GM19463 (cell line): ENCODE data around the gene SLC66A2.
"Not testable (repeated sequence)": the region's sequence is repeated elsewhere in the genome, so short reads cannot be mapped to it uniquely, and the experiment has no call there.

Experiments used
- ATAC-seq: cut with Tn5 transposase; IDR thresholded peaks from one replicate; pipeline ENCODE4 v1.9.1; 2021; ENCODE audit warnings: mild to moderate bottlenecking, moderate library complexity; ENCODE audit not compliant: unreplicated experiment

SLC66A2 gene

DNA sequence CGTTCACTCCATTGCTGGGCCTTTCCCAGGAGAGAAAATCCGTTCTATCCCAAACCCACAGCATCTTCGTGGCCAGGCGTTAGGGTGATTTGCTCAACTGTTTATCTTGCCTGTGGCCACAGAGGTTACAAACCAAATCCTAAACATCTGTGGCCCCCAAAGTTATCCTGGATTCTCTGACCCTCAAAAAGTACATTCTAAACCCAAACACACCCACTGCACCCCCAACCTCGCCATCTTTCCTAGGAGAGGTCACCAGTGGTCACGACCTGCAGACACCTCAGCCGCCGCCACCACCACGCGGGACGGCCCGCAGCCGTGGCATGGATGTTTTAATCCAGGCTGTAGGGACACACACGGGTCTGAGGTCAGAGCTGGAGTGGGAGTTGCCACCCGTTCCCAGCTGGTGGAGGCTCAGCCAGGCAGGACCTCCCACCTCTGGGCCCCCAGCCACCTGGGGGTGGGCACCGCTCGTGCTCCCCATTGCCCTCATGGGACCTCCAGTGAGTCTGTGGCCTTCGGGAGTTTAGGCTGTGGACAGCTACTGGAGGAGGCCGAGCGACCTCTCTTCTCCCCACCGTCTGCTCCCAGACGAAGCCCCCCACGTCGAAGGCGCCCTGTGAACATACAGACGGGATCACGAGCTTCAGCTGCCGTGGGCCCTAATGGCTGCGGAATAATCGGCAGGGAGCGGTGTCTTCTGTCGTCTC lies 81.7 kb downstream of the SLC66A2 start:
- ATAC-seq: no peak

DNA sequence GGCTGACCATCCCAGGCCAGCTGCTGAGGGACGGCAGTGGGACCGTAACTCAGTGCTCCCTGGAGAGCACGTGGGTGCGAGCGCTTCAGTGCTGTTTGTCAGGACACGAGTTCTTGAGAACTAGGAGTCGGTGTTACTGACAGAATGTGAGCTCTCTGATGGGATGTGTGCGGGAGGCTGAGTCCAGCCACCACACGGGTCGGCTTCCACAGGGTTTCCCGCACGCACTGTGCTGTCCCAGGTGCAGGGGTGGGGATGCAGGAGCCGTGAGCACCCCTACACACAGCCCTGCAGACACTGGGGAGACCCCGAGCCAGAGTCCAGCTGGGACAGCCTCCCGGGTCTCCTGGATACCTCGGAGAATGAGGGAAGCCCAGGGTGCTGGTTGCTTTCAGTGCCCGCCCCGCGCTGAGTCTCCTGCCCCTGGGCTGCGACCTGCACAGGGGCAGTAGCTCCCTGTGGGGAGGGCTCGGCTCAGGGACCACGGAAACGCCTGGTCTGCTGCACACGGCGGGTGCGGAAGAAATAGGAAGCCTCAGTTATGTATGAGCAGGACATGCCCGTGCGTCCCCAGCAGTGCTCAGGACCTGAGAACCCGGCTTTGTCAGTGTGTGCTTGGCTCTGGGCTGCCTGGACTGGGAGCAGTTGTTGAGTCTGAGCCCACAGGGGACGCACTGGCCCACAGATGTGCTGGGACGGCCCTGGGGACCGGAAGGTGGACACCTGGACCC lies 82.5 kb downstream of the SLC66A2 start:
- ATAC-seq: no peak

DNA sequence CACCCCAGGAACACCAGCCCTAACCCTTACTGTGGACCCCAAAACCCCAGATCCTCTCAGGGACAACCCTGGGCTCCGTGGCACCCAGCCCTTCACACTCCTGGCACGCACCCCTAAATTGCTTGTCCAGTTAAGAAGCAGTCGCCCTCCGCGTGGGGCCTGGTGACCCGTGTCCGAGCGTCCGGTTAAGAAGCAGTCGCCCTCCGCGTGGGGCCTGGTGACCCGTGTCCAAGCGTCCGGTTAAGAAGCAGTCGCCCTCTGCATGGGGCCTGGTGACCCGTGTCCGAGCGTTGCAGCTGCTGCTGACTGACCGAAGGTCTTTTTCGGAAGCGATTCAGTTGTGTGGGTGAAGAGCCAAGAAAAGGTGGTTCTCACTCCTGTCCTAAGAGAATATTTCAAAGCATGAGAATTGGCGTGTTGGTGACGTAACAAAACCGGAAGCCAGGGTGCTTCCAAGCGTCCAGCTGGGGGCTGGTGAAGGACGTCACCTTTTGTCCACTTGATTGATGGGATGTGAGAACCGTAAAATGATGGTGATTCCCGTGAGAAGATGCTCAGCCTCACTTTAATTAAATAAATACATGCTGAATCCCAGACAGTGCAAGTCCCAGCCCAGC lies 83.2 kb downstream of the SLC66A2 start:
- ATAC-seq: no peak

DNA sequence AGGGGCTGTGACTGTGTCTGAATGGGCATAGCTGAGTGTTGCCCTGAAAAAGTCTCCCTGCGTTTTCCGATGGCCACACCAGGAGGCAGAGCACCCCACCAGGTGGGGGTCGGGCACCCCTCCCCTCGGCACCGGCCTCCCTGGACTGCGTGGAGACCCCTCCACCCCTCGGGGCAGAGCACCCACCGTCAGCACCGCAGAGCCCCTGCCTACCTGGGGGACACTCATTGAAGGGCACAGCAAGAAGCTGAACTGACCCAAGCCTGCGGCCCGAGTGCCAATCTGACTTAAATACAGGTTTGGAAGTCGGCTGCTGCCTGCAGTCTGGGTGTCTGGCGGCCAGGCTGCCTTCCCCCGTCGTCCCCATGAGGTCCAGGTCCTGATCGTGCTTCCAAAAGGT lies 83.8 kb downstream of the SLC66A2 start:
- no peak for ATAC-seq

DNA sequence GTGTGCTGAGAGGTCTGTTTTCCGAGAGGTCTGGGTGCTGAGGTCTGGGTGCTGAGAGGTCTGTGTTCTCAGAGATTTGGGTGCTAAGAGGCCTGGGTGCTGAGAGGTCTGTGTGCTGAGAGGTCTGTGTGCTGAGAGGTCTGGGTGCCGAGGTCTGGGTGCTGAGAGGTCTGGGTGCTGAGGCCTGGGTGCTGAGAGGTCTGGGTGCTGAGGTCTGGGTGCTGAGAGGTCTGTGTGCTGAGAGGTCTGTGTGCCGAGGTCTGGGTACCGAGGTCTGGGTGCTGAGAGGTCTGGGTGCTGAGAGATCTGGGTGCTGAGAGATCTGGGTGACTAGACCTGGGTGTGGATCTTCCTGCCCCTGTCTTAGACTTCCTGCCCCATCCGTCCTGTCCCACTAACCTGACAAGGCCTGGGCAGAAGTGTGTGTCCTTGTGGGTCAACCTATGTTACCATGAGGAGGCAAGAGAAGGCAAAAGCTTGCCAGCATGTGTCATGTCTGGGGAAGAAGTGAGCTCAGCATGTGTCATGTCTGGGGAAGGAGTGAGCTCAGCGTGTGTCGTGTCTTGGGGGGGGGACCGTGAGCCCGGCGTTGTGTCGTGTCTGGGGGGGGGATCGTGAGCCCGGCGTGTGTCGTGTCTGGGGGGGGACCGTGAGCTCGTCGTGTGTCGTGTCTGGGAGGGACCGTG lies 84.4 kb downstream of the SLC66A2 start:
- ATAC-seq: no peak

DNA sequence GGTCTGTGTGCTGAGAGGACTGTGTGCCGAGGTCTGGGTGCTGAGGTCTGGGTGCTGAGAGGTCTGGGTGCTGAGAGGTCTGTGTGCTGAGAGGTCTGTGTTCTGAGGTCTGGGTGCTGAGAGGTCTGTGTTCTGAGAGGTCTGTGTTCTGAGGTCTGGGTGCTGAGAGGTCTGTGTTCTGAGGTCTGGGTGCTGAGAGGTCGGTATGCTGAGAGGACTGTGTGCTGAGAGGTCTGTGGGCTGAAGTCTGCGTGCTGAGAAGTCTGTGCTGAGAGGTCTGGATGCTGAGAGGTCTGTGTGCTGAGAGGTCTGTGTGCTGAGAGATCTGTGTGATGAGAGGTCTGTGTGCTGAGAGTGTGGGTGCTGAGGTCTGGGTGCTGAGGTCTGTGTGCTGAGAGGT lies 85.5 kb downstream of the SLC66A2 start:
- not testable (repeated sequence) for ATAC-seq

DNA sequence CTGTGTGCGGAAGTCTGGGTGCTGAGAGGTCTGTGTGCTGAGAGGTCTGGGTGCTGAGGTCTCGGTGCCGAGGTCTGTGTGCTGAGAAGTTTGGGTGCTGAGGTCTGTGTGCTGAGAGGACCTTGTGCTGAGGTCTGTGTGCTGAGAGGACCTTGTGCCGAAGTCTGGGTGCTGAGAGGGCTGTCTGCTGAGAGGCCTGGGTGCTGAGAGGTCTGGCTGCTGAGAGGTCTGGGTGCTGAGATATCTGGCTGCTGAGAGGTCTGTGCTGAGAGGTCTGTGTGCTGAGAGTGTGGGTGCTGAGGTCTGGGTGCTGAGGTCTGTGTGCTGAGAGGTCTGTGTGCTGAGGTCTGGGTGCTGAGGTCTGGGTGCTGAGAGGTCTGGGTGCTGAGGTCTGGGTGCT lies 86.5 kb downstream of the SLC66A2 start:
- ATAC-seq: not testable (repeated sequence)

DNA sequence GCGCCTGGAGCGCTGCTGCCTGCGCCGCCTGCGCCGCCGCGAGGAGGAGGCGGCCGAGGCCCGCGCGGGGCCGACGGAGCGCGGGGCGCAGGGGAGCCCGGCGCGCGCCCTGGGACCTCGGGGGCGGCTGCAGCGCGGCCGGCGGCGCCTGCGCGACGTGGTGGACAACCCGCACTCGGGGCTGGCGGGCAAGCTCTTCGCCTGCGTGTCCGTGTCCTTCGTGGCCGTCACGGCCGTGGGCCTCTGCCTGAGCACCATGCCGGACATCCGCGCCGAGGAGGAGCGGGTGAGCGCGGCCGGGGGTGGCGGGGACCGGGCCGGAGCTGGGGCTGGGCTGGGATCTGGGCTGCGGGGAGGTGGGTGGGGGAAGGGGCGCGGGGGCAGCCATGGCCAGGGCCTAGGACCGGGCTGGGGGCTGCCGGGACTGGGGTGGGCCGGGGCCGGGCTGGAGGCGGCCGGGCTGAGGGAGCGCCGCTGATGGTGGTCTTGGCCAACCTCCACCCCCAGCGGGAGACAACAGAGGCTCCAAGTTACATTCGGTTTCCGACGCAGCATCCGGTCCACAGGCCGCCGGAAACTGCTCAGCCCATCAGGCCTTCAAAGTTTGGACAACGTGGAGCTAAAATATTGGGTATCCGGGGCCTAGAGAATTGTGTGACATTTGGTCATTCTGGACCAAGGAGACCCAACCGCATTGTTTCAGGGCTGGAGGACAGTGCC lies 87.3 kb downstream of the SLC66A2 start:
- no peak for ATAC-seq

DNA sequence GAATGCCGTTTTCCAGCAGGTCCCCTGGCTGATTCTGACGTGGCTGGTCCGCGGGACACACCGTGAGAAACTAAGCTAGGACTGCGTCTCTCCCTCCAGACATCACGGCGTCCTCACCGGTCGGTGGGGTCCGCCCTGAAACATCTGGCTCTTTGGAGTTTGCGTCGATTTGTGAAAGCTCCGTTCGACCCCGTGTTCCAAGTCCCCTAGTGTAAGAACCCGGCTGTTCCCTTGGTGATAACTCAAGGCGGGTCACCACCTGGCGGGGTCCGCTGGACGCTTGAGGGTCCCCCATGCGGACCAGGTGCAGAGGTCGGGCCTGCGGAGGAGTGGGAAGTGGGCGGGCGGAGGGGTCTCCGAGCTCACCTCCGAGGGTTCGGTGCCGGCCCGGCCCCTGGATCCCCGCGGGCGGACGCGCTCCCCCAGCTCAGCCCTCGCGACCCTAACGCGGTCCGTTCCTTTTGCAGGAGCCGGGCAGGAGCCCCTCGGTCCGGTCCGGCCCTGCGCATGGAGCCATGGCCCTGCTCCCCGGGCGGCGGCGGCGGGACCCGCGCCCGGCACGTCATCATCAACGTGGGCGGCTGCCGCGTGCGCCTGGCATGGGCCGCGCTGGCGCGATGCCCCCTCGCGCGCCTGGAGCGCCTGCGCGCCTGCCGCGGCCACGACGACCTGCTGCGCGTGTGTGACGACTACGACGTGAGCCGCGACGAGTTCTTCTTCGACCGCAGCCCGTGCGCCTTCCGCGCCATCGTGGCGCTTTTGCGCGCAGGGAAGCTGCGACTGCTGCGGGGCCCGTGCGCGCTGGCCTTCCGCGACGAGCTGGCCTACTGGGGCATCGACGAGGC lies 88.1 kb downstream of the SLC66A2 start:
- ATAC-seq: no peak

DNA sequence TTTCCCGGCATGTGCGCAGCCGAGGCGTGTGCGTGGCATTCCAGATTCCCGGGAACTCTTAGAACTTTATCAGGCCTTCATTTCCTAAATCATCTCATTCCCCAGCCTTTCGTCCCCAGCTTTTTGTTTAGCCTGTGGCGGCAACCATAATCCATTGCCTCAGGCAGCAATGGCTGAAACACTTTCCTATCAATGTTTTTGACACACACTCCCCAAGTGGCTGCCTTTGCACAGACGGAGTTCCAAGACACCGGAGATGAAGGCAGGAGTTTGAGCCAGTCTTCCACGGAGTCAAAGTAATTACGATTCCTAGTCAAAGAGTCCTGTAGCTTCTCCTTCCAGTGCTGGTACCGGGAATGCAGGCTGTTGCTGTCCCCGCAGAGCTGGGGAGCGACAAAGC lies 88.9 kb downstream of the SLC66A2 start:
- no peak for ATAC-seq

DNA sequence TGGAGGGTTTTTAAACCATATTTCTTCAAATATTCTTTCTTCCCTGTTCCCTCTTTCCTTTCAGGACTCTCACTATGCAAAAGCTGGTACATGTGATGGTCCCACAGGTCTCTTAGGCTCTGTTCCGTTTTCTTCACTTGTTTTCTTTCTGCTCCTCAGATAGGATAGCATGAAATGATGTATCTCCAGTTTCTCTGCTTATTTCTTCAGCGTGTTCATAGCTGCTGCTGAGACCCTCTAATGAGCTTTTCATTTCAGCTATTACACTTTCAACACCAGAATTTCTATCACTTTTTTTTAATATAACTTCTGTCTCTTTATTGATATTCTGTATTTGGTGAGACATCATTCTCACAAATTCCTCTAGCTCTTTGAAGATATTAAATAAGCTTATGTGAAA lies 89.8 kb downstream of the SLC66A2 start:
- ATAC-seq: no peak

DNA sequence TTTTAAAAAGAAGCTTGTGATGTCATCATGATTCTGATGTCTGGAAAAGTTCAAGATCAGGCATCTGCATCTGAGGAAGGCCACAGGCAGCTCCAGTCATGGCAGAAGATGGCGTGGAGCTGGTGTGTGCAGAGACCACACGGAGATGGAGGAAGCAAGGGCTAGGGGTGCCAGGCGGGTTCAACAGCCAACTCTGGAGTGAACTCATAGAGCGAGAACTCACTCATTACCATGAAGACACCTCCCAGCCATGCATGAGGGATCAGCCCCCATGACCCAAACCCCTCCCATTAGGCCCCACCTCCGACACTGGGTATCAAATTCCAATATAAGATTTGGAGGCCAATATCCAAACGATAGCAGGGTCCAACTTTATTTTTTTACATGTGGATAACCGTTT lies 92.1 kb downstream of the SLC66A2 start:
- no peak for ATAC-seq

DNA sequence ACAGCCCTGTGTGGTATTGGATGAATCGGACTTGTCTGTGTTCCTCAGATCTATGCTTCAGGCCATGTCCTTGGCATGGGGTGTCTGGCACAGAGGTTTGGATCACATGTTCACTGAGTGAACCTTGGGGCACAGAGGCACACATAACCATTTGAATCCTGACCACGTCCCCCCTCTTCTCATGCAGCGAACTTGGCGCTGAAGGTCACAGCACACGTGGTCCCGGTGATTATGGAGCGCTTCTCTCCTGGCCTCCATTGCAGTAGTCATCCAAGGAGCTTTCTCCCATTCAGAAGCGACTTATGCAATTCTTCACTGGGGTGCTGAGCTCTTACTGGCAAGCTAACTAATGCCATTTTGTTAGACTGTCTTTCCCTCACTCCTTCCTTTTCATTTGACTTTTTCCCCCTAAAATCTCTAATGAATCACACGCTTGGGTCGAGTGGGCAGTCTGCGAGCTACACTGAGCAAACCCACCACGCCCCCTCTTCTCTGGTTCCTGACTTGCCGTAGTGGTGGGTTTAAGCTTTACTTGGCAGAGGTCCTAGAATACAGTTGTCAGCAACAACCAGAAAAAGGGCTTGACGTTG lies 94.3 kb downstream of the SLC66A2 start:
- ATAC-seq: no peak

DNA sequence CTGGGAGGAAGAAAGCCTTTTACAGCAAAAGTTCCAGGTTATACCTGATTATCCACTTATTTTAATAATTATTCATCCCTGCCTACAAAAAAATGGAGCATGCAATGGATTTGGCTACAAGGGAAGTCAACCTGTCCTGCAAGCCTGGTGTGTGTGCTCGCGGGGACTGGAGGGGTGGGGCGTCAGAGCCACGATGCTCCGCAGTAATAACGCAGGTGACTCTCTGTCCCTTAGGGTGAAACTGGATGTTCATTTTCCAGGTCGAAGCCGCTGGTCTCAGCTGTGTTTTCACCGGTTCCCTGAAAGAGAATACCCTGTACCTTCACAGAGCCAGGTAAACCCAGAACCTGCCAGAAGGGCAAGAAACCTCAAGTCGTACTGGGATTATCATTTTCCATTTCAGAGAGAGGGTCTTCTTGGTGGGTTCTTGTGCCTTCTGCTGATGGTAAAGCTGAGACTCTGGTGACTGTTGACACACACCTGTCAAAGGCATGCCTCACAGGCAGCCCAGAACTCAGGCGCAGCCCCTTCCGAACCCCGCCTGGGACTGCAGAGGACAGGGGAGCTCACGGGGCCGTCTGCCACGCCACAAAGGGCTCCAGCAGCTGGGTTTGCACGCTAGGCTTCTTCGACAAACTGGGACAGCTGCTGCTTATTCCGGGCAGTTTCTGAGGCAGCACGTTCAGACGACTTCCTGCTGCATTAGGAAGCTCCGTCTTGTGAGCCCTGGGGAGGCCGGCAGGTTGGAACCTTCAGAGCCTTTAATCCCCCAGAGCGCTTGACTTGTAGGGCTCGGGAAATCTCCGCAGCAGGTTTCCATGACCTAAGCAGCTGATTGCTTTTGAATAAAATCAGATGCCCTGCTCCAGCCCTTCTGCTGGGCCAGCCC lies 95.1 kb downstream of the SLC66A2 start:
- ATAC-seq: no peak

DNA sequence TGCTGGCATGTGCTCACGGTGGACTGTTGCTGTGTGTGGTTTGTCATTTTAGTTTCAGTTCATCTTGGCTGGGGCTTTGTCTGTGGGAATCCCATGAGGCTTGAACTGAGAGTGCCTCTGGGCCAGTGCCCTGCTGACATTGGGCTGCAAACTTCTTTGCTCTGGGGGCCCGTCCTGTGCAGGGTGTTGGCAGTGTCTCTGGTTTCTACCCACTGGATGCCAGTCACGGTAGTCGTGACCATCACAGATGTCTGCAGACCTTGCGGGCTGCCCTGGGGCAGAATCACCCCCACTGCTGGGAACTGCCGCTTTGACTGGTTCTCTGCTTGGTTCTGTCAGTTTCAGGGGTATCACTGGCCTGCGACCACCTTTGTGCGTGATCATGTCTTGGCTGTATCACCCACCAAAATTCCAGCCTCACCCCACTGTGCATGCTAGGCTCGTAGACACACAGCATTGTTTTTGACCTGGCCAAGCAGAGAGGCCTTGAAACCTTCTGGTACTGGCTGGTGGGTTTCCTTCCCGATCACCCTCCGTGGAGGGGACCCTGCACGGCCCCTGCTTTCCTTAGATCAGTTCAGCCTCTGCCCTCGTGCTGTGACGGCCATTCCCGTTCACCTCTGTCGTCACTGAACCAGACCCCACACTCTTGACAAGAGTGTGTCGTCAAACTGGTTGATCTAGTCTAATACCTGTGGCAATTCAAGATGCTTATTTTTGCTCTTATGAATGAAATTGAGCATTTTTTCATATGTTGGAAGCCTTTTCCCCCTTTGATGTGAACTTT lies 96.1 kb downstream of the SLC66A2 start:
- peak; percentile 95 for ATAC-seq

DNA sequence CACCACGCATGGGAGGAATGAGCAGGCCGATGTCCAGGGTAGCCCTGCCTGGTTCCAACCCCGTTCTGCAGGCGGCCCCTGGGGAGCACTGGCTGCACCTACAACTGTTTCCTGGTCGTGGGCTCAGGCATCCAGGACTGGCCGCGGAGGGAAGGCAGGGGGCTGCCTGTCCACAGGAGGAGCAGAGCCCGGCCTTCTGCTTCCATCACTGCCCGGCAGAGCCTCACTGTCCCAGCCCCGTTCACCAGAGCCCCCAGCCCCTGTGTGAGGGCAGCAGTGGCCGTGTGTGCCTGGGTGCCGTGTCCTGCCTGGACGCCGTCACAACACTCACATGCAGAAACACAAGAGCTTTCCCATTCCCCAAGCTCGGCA lies 97.5 kb downstream of the SLC66A2 start:
- no peak for ATAC-seq

DNA sequence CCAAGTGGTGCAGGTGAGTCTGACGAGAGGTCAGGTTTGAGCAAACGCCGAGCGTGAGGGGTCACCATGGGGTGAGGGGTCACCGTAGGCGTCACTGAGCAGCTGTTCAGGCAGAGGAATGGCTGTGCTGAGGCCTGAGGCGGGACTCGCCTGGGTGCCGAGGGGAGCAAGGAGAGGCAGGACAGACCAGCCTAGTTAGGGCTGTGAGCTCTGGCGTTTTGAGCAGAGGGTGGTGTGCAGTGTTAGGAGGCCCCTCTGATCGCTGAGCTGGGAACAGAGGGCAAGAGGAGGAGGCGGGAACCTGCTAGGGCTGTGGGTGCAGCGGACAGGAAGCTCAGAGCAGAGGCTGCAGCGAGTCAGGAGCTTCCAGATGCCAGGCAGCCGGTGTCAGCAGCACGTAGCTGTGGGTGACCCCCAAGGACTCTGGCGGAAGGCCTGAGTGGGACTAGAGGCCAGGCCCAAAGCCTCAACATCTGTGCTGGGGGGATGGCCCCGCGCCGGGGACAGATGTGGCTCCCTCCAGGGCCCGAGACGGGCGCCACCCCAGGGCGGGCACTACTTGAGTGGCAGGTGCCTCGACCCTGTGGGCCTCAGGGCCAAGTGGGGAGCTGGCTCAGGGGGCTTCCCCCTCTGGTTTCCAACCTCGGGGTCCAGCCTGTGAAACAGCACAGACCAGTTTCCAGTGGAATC lies 98.0 kb downstream of the SLC66A2 start:
- no peak for ATAC-seq
